ENCODE data around the gene TPTE2.
A peak's percentile ranks its signal among the peaks of the same experiment; 100 is the strongest.

- TF ChIP-seq CTCF (optimal IDR thresholded peaks at IDR 0.05 in 1 of 3, IDR thresholded peaks at IDR 0.05 in 1 of 3, conservative IDR thresholded peaks at IDR 0.05 in 1 of 3; ENCODE audit: extremely low read depth in 1 of 3, insufficient read depth in 2 of 3, low read length in 3 of 3) = peak; percentile 28 to 49 (median 44)
- no peak for TF ChIP-seq EZH2 (IDR thresholded peaks at IDR 0.05; ENCODE audit: low read length)
These were observed 26.4 kb upstream of the TPTE2 start for GRCh38 chr13:19587635-19588300.

Data from keratinocyte (primary cell).